Measurements from ENCODE around the gene METTL23.
A peak's percentile ranks its signal among the peaks of the same experiment; 100 is the strongest.
"Not testable (repeated sequence)": the region's sequence is repeated elsewhere in the genome, so short reads cannot be mapped to it uniquely, and the experiment has no call there.

The METTL23 gene

GRCh38 chr17:76735586-76736348, 9.1 kb downstream of the METTL23 start:
- DNase-seq, result no peak

GRCh38 chr17:76736349-76737081, 9.9 kb downstream of the METTL23 start:
- DNase-seq, result peak; percentile 61

- peak; percentile 98 for DNase-seq
Measured at GRCh38 chr17:76737082-76737675, 10.5 kb downstream of the METTL23 start, which contains the start of gene SRSF2. TSS of gene SRSF2 (minus strand) at chr17:76737331. CDS start at chr17:76737160, 171 bp downstream.

GRCh38 chr17:76737676-76738467, 11.2 kb downstream of the METTL23 start, which contains the start of gene MFSD11:
TSS of gene MFSD11 (plus strand) at chr17:76738119. CDS start at chr17:76738353, 234 bp downstream.
- peak; percentile 93 for DNase-seq

- DNase-seq, result no peak
Measured at GRCh38 chr17:76738468-76738850, 11.8 kb downstream of the METTL23 start.

GRCh38 chr17:76739568-76740115, 13.0 kb downstream of the METTL23 start:
- DNase-seq, result not testable (repeated sequence)

- DNase-seq, result no peak
Measured at GRCh38 chr17:76740329-76741118, 13.9 kb downstream of the METTL23 start.

- DNase-seq, result peak; percentile 44
Measured at GRCh38 chr17:76742958-76743357, 16.3 kb downstream of the METTL23 start.

- no peak for DNase-seq
Measured at GRCh38 chr17:76744747-76745146, 18.1 kb downstream of the METTL23 start.

GRCh38 chr17:76745785-76746184, 19.1 kb downstream of the METTL23 start:
- DNase-seq, result peak; percentile 70

GRCh38 chr17:76747716-76748363, 21.2 kb downstream of the METTL23 start:
- DNase-seq, result no peak

GRCh38 chr17:76748657-76749056, 22.0 kb downstream of the METTL23 start:
- no peak for DNase-seq

GRCh38 chr17:76751416-76751993, 24.9 kb downstream of the METTL23 start:
- DNase-seq, result no peak

GRCh38 chr17:76752006-76752405, 25.4 kb downstream of the METTL23 start:
- no peak for DNase-seq

GRCh38 chr17:76753061-76753961, 26.7 kb downstream of the METTL23 start:
- no peak for DNase-seq

- no peak for DNase-seq
Measured at GRCh38 chr17:76755285-76755684, 28.6 kb downstream of the METTL23 start.

- DNase-seq, result no peak
Measured at GRCh38 chr17:76757256-76757655, 30.6 kb downstream of the METTL23 start.

GRCh38 chr17:76758570-76758969, 31.9 kb downstream of the METTL23 start:
- no peak for DNase-seq

GRCh38 chr17:76772842-76773525, 46.3 kb downstream of the METTL23 start:
- DNase-seq, result peak; percentile 88
